DMS79 (cell line): ENCODE data around the gene PRKG1.
"Not testable (repeated sequence)": the region's sequence is repeated elsewhere in the genome, so short reads cannot be mapped to it uniquely, and the experiment has no call there.

Experiments used
- DNase-seq: peaks from one replicate; lab custom pipeline; 2025; lab: John Stamatoyannopoulos, UW

PRKG1 gene

DNA sequence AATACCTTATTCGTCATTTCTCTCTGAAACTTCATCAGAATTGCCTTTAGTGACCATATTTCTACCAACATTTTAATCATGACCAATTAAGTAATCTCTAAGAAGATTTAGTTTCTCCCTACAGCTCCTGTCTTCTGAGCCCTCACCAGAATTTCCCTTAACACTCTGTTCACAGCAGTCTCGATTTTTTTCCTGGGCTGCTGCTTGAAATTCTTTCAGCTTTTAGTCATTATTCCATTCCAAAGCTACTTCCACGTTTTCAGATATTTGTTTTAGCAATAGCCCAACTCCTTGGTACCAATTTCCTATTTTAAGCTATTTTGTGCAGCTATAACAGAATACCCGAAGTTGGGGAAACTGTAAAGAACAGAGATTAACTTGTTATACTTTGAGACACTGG lies 1047.4 kb downstream of the PRKG1 start:
- DNase-seq: no peak

DNA sequence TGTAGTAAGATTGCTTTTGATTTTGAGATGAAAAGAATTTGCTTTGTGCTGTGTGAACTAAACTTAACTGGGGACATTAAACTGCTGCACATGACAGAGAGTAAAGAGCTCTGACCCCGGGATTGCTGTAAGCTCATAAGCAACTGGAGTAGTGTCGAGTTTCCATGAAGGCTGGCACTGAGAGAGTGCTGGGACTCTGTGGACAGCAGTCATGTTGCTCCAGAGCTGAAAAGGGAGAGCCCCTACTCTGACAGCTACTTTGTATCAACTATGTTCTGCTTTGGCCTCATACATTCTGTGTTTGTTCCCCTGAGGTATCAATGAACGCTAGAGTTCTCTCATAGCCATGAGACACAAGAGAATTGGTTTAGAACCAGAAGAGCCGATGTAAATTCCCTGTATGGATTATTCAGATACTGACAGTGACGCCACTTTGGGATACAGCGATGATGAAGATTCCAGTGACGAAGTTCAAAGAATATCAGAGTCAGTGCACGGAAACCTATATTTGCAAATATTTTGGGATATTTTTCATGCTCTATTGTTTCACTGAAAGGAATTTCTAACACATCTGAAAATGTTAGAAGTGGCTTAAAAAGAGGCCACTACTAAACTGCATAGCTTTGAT lies 1053.9 kb downstream of the PRKG1 start:
- no peak for DNase-seq

GRCh38 chr10:52129410-52130178 lies 1055.3 kb downstream of the PRKG1 start:
- no peak for DNase-seq

GRCh38 chr10:52135101-52135500 lies 1060.8 kb downstream of the PRKG1 start:
- DNase-seq: no peak

GRCh38 chr10:52136921-52137320 lies 1062.6 kb downstream of the PRKG1 start:
- DNase-seq: no peak

DNA sequence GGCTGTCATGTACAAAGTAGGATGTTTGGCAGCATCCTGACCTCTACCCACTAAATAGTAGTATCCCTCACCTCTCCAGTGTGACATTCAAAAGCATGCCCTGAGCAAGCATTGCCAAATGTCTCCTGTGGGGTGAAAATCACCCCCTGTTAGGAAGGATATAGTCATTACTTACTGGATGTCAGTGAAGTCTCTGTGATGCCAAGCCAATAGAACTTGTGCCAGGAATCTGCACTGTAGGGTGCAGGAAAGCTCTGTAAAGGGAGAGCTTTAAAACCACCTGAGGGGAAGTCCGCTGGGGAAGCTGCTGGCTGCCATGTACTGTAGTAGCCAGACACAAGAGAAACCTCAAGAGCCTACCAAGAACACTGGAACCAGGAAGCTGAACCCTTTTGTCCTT lies 1069.1 kb downstream of the PRKG1 start:
- no peak for DNase-seq

GRCh38 chr10:52145636-52146035 lies 1071.3 kb downstream of the PRKG1 start:
- no peak for DNase-seq

DNA sequence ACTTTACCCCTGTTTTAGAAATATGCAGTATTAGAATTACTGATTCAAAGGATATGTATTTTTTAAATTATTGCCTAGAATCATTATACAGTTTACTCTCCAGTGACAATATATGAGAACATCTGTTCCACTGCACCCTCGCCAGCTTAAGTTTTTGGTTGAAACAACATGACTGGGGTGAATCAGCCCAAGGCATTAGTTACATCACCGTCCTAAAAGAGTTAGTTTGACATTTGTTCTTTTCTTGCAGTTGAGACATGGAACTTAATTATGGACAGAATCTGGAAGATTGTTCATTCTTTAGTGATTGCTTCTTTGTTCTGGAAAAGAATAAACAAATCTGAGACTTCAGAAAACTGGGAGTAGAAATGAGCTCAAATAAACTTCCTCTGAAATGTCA lies 1072.5 kb downstream of the PRKG1 start:
- DNase-seq: no peak

DNA sequence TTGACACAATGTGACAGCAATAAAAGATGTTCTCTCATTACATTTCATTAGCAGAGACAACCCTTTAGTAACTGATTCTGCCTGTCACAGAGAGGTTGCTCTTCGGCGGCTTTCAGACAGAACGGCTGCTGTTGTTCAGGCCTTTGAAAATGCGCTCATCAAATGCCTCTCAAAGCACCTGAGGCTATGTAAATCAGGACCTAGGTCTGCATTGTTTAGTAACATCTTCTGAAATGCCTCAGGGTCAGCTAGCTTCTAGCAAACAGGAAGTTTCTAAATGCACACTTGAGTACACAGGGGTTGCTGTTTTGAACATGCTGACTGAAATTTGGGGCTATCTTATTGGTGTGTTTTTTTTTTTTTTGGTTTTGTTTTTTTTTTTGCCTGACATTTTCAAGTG lies 1096.5 kb downstream of the PRKG1 start:
- no peak for DNase-seq

DNA sequence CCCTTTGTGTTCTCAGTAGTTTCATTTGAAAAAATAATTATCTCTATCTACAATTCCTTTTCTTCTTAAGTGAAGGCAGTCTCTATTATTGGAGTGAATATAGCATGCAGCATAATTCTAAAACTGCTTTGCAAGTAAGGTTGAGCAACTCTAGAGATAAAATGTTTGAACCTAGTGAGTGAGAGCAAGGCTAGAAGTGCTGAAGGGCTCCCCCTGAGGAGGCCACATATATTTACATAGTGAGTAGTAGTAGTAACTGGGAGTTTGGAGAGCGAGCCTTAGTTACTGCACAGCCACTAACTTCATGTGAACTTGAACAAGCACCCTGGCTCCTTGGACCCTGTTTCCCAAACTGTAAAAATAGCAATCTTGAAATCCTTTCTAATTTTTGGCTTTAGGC lies 1098.3 kb downstream of the PRKG1 start:
- DNase-seq: no peak

GRCh38 chr10:52185256-52185655 lies 1111.0 kb downstream of the PRKG1 start:
- no peak for DNase-seq

- DNase-seq: no peak
Observed at GRCh38 chr10:52187521-52188258, 1113.4 kb downstream of the PRKG1 start.

- DNase-seq: no peak
Observed at GRCh38 chr10:52191049-52191448, 1116.8 kb downstream of the PRKG1 start.

DNA sequence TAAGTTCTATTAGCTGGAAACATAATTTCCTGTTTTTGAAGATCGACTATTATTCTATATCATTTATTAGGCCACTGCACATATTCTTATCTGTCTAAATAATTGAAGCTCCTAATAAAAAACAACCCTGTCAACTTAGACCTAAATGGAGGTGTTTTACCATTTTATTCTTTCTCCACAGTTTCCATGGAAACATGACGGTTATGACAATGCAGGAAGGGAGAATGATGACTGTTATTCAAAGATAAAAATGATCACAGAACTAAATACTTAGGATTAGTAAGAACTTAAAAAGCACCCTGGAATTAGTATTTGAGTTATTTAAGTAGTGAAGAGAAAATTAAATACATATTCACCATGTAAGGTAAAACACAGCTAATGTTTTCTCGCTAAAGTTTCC lies 1119.9 kb downstream of the PRKG1 start:
- DNase-seq: no peak

- no peak for DNase-seq
Observed at GRCh38 chr10:52194716-52195115, 1120.4 kb downstream of the PRKG1 start.

- no peak for DNase-seq
Observed at GRCh38 chr10:52197098-52197497, 1122.8 kb downstream of the PRKG1 start.

DNA sequence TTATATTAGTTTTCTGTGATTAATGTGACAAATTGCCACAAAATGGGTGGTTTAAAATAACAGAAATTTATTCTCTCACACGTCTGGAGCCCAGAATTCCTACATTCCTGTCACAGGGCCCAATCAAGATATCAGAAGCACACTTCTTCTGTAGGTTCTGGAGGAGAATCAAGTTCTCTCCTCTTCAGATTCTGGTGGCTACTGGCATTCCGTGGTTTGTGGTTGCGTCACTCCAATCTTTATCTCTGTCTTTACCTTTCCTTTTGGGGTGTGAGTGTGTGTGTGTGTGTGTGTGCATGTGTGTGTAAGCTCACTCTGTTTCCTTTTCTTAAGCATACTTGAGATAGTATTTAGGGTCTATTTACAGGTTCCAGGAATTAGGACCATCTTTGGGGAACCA lies 1124.3 kb downstream of the PRKG1 start:
- no peak for DNase-seq

DNA sequence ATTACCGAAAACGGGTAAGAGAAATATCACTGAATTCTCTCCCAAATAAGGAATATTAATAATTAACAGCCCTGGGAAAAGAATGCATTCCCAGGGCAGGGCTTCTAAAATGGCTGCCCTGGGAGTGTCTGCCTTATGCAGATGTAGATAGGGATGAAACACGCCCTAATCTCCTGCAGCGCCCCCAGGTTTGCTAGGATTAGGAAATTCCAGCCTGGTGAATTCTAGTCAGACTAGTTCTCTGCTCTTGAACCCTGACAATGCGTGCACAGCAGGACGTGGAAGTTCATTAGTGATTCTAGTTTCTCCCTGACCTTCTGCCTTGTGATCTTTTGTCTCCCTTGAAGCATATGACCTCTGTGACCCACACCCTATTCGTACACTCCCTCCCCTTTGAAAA lies 1130.6 kb downstream of the PRKG1 start:
- not testable (repeated sequence) for DNase-seq

DNA sequence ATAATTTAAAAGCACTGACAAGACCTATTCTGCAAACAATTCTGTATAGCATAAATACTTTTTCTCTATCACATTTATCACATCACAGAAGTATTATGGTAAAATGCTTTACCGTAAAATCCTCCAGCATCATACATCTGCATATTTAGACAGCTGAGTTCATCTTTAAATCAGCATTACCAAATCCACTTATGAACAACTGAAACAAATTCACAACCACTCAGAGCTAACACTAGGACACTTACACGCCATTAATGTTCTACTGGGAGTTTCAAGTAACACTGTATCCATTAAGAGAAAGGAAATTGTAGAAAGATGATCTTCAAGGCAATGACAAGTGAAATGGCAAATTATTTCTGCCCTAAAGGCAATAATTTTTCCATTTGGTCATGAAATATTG lies 1134.1 kb downstream of the PRKG1 start:
- no peak for DNase-seq

GRCh38 chr10:52210161-52210560 lies 1135.9 kb downstream of the PRKG1 start:
- DNase-seq: no peak

- DNase-seq: no peak
Observed at GRCh38 chr10:52212062-52212461, 1137.8 kb downstream of the PRKG1 start.

GRCh38 chr10:52212802-52213201 lies 1138.5 kb downstream of the PRKG1 start:
- DNase-seq: no peak

- no peak for DNase-seq
Observed at GRCh38 chr10:52213321-52213752, 1139.0 kb downstream of the PRKG1 start.
